Type B pancreatic cell (in vitro differentiated cells): Measurements from ENCODE around the gene CLEC4F. TPM values are rescaled to one million over a fixed set of nuclear protein-coding genes. Genes with fewer than 3 reads are reported as not detected.
"Not testable (repeated sequence)": the region's sequence is repeated elsewhere in the genome, so short reads cannot be mapped to it uniquely, and the experiment has no call there.

ENCODE experiments used
- DNase-seq: peaks from one replicate; pipeline ENCODE4 v3.0.0; 2021; ENCODE audit warnings: mixed read lengths; ENCODE audit not compliant: unreplicated experiment; ENCODE audit errors: extremely low spot score
- H3K27ac Mint-ChIP-seq: 2 replicates; pipeline ENCODE4 v1.8.0; 2021; ENCODE audit warnings: mild to moderate bottlenecking, mixed read lengths
- H3K27me3 Mint-ChIP-seq: 2 replicates; pipeline ENCODE4 v1.8.0; 2021; ENCODE audit warnings: mixed read lengths
- H3K36me3 Mint-ChIP-seq: 2 replicates; pipeline ENCODE4 v1.8.0; 2021; ENCODE audit warnings: mixed read lengths
- H3K4me1 Mint-ChIP-seq: one replicate; pipeline ENCODE4 v1.8.0; 2021; ENCODE audit warnings: mixed read lengths; ENCODE audit not compliant: unreplicated experiment
- H3K4me3 Mint-ChIP-seq: 2 replicates; pipeline ENCODE4 v1.8.0; 2021; ENCODE audit warnings: mild to moderate bottlenecking, mixed read lengths
- H3K9me3 Mint-ChIP-seq: 2 replicates; pipeline ENCODE4 v1.8.0; 2021; ENCODE audit warnings: mixed read lengths
- total RNA-seq: library from RNA; stranded (reverse); gene quantifications from 2 replicates; pipeline ENCODE4 v1.2.1, GENCODE V29; 2021; ENCODE audit warnings: low replicate concordance
- TF ChIP-seq, protein P1 (sequence below): fragments of 200-600 bp; sonication (generic); conservative IDR thresholded peaks from 2 replicates; pipeline ENCODE4 v1.5.0; 2021; ENCODE audit warnings: antibody characterized with exemption, mild to moderate bottlenecking

CLEC4F gene
- total RNA-seq, 1 donor from 2014 or later: not detected

DNA sequence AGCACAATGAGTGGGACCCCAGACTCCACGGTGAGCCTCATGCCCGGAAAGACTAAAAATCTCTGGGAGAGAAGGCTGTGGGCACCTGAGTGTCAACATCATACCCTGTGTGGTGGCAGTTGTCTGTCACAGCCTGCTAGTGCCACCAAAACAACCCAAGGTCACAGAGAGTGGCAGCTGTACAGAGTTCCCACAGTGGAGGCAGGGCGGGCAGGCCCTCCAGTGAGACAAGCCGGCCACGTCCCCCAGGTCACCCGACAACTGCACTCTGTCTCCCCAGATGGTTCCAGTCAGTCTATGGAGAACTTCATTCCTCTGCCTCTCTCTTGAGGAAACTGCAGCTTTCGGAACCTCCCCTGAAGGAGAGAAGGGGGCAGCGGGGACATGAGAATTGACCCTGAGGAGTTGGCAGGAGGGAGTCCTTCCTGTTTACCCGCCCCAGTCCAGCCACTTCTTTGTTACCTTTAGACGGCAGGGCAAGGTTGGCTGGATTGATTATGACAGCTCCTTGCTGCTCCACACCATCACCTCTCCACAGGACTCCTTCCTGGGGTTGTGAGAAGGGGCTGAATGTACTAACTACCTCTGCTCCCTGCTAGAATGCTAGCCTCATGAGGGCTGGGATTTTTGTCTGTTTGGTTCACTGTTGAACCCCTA is 18.7 kb downstream of the CLEC4F start:
- TF ChIP-seq, protein P1, sequence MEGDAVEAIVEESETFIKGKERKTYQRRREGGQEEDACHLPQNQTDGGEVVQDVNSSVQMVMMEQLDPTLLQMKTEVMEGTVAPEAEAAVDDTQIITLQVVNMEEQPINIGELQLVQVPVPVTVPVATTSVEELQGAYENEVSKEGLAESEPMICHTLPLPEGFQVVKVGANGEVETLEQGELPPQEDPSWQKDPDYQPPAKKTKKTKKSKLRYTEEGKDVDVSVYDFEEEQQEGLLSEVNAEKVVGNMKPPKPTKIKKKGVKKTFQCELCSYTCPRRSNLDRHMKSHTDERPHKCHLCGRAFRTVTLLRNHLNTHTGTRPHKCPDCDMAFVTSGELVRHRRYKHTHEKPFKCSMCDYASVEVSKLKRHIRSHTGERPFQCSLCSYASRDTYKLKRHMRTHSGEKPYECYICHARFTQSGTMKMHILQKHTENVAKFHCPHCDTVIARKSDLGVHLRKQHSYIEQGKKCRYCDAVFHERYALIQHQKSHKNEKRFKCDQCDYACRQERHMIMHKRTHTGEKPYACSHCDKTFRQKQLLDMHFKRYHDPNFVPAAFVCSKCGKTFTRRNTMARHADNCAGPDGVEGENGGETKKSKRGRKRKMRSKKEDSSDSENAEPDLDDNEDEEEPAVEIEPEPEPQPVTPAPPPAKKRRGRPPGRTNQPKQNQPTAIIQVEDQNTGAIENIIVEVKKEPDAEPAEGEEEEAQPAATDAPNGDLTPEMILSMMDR: no peak
- DNase-seq: no peak
- no peak overlapping the region for H3K4me3 Mint-ChIP-seq
- H3K27ac Mint-ChIP-seq: no peak overlapping the region
- no peaks in the 10 kb centered on the region for H3K4me1 Mint-ChIP-seq
- peaks cover 9% of the 10 kb centered on the region for H3K9me3 Mint-ChIP-seq
- H3K27me3 Mint-ChIP-seq: peaks cover 59% of the 10 kb centered on the region
- H3K36me3 Mint-ChIP-seq: no peaks in the 10 kb centered on the region

DNA sequence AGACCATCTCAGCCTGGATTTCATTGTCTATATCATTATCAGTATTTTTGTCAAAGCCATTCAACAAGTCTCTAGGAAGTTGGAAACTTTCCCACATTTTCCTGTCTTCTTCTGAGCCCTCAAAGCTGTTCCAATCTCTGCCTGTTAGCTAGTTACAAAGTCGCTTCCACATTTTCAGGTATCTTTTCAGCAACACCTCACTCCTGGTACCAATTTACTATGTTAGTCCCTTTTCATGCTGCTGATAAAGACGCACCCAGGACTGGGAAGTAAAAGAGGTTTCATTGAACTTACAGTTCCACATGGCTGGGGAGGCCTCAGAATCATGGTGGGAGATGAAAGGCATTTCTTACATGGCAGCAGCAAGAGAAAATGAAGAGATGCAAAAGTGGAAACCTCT is 20.7 kb downstream of the CLEC4F start:
- Mint-ChIP-seq H3K27ac (no peak overlapping the region), H3K9me3 (peaks cover 9% of the 10 kb centered on the region), H3K4me3 (no peak overlapping the region), H3K27me3 (peaks cover 73% of the 10 kb centered on the region), H3K4me1 (no peaks in the 10 kb centered on the region), H3K36me3 (no peaks in the 10 kb centered on the region)
- TF ChIP-seq, protein P1: no peak
- no peak for DNase-seq

DNA sequence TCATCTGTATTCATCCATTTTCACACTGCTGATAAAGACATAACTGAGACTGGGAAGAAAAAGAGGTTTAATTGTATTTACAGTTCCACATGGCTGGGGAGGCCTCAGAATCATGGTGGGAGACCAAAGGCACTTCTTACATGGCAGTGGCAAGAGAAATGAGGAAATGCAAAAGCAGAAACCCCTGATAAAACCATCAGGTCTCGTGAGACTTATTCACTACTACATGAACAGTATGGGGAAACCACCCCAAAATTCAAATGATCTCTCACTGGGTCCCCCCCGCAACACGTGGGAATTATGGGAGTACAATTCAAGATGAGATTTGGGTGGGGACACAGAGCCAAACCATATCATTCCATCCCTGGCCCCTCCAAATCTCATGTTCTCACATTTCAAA is 22.4 kb downstream of the CLEC4F start:
- H3K36me3 Mint-ChIP-seq, H3K4me1 Mint-ChIP-seq, H3K9me3 Mint-ChIP-seq, H3K4me3 Mint-ChIP-seq, DNase-seq, H3K27ac Mint-ChIP-seq: not testable (repeated sequence)
- H3K27me3 Mint-ChIP-seq: peaks cover 82% of the 10 kb centered on the region

DNA sequence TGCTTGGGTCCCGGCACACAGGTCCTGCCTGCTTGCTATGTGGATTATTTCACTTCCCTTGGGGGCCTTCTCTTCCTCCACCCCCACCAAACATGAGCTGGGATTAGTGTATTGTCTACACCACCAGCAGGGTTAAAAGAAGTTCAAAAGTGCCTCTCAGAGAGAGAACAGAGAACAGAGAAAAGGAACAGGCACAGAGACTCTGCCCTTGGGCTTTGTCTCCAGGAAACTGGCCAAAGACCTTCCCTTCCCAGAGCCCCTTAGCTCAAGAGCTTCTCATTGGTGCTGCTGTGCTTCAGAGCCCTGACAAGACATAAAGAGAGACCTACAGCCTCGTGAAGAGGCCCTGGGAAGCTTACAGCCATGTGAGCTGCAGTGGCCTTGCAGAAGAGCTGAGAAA is 22.9 kb downstream of the CLEC4F start:
- H3K36me3 Mint-ChIP-seq: no peaks in the 10 kb centered on the region
- TF ChIP-seq, protein P1: no peak
- H3K27me3 Mint-ChIP-seq: peaks cover 83% of the 10 kb centered on the region
- H3K4me3 Mint-ChIP-seq: no peak overlapping the region
- DNase-seq: no peak
- H3K9me3 Mint-ChIP-seq: peaks cover 9% of the 10 kb centered on the region
- no peak overlapping the region for H3K27ac Mint-ChIP-seq
- no peaks in the 10 kb centered on the region for H3K4me1 Mint-ChIP-seq

DNA sequence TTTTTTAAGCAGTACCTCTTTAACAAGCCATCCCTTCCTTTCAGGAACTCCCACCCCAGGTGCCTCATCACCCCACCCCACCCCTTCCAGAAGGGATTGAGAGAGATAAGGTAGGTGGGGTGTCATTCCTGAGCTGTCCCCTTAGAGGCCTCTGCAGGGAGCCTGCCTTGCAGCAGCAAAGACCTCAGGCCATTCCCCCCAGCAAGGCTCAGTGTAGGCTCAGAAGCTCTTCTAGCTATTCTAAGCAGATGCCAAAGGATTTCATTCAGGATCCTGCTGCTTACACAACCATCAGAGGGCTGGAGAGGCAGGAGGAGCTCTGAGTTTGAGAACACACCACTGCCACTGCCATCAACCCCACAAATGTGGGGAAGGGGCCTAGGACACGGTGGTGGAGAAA is 24.1 kb downstream of the CLEC4F start:
- no peak for DNase-seq

More for the DNA sequence above, 24.1 kb downstream of the CLEC4F start:
- H3K4me3 Mint-ChIP-seq: no peak overlapping the region
- no peaks in the 10 kb centered on the region for H3K36me3 Mint-ChIP-seq
- H3K27me3 Mint-ChIP-seq: peaks cover 84% of the 10 kb centered on the region
- no peak overlapping the region for H3K27ac Mint-ChIP-seq
- H3K4me1 Mint-ChIP-seq: no peaks in the 10 kb centered on the region
- H3K9me3 Mint-ChIP-seq: peaks cover 9% of the 10 kb centered on the region
- TF ChIP-seq, protein P1: no peak
